Stimulated activated CD8-positive, alpha-beta memory T cell treated with anti-CD3 and anti-CD28 coated beads, Interleukin-4, amount 100 ng/mL, for 4 hours (primary cell): Measurements from ENCODE around the gene TAS2R60.
"Not testable (repeated sequence)": the region's sequence is repeated elsewhere in the genome, so short reads cannot be mapped to it uniquely, and the experiment has no call there.

Experiments used
- DNase-seq, 2 donors: peaks; one replicate each; pipeline ENCODE4 v3.0.0-alpha.2; 2020; ENCODE audit warnings: low read depth in 2 of 2, low spot score in 1 of 2

Gene TAS2R60

GRCh38 chr7:143472071-143472689 lies 28.9 kb downstream of the TAS2R60 start:
- DNase-seq, result not testable (repeated sequence)

- DNase-seq, result no peak
Observed at GRCh38 chr7:143477501-143478150, 34.4 kb downstream of the TAS2R60 start, which contains the start of gene TAS2R41. Gene TAS2R41, plus strand, starts transcription at chr7:143477873. Its CDS starts 0 bp downstream, at chr7:143477873.

- DNase-seq, result no peak
Observed at GRCh38 chr7:143479055-143479766, 36.0 kb downstream of the TAS2R60 start.

- no peak for DNase-seq
Observed at GRCh38 chr7:143480501-143480900, 37.2 kb downstream of the TAS2R60 start.

- no peak for DNase-seq
Observed at GRCh38 chr7:143484119-143484518, 40.9 kb downstream of the TAS2R60 start.

GRCh38 chr7:143485094-143485493 lies 41.8 kb downstream of the TAS2R60 start:
- DNase-seq, result no peak

- DNase-seq, result no peak
Observed at GRCh38 chr7:143485500-143485899, 42.2 kb downstream of the TAS2R60 start.

- not testable (repeated sequence) for DNase-seq
Observed at GRCh38 chr7:143486266-143486665, 43.0 kb downstream of the TAS2R60 start.

GRCh38 chr7:143487061-143487460 lies 43.8 kb downstream of the TAS2R60 start:
- no peak for DNase-seq

GRCh38 chr7:143487566-143487965 lies 44.3 kb downstream of the TAS2R60 start:
- DNase-seq, result no peak

GRCh38 chr7:143490717-143491306 lies 47.6 kb downstream of the TAS2R60 start:
- DNase-seq, result no peak

- DNase-seq, result no peak
Observed at GRCh38 chr7:143492043-143492471, 48.8 kb downstream of the TAS2R60 start.

- no peak for DNase-seq
Observed at GRCh38 chr7:143492799-143493739, 49.8 kb downstream of the TAS2R60 start.

GRCh38 chr7:143493751-143494150 lies 50.5 kb downstream of the TAS2R60 start:
- DNase-seq, result no peak
